ENCODE measurements around the gene ZNF652.

GRCh38 chr17:49339354-49339753 is 22.7 kb downstream of the ZNF652 start:
- TF ChIP-seq CTCF (IDR thresholded peaks at IDR 0.05) (no peak), POLR2AphosphoS5 (IDR thresholded peaks at IDR 0.05; ENCODE audit: insufficient read depth in 1 of 2, low read depth in 1 of 2) (no peak), POLR2A (IDR thresholded peaks at IDR 0.05) (no peak)

Measured in vagina (tissue), 2 donors.